Middle frontal gyrus (tissue), 1 donor: ENCODE data around the gene PCGF2.

Source experiments
- DNase-seq: peaks from one replicate; pipeline ENCODE4 v3.0.0-alpha.2; 2015; ENCODE audit warnings: low spot score; ENCODE audit errors: extremely low spot score

PCGF2 gene

DNA sequence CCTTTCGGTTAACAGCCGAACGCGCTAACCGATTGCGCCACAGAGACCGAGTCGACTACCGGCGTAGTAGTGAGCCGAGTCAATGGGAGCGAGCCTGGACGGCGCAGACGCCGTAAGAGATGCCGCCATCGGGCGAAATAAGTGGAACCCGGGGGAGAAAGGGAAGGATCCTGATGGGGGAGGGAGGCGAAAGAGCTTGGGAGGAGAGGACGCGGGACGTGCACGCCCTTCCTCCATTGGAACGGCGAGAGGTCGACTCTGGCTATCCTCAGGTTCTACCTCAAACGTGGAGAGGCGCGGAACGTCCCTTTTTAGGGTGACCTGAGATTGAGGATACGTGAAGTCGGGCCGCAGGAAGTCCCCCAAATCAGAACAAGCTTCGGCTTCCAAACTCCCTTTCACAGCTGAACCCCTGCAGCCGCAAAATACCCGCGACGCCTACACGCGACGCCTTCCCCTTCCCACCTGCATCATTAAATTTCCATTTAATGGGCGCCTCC is 3.7 kb upstream of the PCGF2 start:
- peak; percentile 73 for DNase-seq

DNA sequence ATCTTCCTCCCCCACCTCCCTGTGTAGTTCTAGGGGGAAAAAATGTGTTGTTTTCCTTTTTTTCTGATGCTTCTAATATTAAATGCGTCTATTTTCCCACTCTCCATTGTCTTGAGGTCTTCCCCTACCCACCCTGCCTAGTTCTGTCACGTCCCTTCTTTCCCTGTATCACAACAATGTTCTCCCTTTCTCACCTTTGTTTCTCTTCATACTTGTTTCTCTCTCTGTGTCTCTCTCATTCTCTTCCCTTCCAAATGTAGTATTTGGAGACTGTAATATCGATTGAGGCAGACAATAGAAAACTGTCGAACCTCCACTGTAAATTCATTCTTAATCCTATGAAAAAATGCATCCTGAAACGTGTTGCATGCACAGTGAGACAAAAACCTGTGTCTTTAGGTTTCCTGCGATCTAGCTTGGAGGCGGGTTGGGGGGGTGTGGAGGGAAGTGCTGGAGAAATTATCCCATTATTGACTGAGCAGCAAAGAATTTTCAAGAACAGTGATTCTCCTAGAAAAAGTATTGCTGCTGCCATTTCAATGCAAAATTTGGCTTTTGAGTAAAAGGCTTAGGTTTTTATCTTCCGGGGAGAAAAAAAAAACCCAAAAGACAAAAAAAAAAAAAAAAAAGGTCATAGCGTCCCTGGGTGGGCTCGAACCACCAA is 3.1 kb upstream of the PCGF2 start:
- DNase-seq: no peak

DNA sequence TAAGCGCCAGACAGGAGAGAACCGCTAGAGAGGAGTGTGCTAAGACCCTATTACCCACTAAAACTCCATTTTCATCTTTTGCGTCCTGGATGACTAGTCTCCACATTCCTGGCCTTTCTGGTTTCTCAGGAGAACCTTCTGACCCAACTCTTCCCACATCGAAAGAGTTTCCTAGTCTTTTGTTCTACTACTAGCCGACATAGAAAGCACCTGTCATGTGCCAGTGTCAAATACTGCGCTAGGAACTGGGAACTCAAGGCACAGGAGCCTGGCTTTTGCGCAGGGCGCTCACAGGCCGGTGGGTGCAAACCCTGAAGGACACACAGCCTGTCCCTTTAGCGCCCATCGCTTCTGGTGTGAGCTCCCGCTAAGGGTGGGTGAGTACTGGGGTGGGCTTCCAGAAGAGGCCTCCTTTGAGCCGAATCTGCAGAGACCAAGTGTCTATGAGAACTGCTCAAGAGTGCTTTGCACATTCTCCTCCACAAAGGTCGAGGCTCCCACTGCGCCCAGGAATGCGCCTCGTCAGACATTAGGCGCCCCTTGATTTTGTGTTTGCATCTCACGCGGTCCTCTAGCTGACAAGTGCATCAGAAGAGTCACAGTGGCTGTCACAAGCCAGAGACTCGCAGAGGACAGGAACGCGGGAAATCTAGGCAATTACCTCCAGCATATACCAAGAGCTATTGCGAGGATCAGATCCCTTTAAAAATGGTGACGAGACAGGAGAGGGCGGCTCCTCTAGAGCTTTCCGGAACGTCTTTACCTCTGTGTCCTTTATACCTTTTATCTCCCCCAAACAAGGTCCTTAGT is 2.4 kb upstream of the PCGF2 start:
- no peak for DNase-seq

DNA sequence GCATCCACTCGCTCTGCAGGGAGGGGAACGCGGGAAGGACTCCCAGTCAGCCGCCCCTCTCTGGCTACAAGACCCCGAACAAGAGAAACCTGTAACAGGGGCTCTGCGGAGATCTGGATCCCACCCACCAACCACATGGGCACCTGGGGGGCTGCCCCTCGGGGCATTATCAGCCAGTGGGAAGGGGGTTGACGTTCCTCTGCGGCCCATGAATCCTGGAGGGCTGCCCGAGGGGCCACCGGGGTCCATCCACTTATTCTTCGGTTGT is 1.8 kb upstream of the PCGF2 start:
- no peak for DNase-seq

DNA sequence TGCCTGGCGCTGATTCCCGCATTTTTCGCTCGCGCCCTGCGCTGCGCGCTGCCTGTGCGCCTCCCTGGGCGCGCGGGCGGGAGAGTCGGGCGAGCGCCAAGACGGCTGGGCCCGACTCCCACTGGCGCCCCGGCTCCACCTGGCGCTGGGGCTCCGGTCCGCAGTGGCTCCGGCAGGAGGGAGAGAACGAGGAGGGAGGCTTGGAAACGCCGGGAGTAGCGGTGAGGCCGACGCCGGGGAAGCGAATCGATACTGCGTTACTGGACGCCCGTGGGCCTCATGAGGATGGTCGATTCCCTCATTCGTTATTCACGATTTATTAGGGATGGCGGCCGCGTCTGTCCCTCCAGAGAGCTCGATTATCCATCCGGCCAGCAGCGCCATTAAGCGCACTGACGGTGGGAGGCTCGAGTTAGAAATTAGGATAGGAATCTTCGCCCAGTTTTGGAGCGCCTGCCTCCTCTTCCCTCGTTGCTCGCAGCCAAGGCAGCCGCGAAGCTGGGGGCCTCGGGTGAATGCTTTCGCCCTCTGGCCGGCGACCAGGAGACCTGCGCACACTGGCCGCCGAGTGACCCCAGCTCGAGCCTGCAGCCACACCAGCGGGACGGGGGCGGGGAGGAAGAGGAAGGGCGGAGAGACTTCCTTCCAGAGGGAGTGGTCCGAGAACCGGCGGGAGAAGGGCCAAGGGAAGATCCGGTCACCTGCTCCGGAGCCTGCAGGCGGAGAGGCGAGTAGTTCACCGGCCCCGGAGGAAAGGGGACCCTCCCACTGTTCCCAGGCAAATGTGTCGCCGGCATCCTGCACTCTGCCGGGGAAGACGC is 1.3 kb upstream of the PCGF2 start:
- no peak for DNase-seq

DNA sequence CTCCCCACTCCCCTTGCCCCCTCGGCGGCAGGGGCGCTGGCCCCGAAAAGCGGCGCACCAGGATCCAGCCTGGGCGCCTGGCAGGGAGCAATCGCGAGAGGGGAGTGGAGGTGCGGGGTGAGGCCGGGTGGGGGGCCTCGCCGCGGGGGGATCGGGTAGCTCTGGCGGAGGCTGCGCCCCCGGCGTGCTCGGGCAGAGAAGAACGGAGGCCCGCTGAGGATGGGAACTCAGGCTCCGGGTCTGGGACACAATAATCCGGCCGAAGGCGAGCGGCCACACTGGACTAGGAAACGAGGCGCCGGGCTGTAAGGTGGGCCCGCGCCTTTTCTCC is 721 bp upstream of the PCGF2 start:
- DNase-seq: no peak

DNA sequence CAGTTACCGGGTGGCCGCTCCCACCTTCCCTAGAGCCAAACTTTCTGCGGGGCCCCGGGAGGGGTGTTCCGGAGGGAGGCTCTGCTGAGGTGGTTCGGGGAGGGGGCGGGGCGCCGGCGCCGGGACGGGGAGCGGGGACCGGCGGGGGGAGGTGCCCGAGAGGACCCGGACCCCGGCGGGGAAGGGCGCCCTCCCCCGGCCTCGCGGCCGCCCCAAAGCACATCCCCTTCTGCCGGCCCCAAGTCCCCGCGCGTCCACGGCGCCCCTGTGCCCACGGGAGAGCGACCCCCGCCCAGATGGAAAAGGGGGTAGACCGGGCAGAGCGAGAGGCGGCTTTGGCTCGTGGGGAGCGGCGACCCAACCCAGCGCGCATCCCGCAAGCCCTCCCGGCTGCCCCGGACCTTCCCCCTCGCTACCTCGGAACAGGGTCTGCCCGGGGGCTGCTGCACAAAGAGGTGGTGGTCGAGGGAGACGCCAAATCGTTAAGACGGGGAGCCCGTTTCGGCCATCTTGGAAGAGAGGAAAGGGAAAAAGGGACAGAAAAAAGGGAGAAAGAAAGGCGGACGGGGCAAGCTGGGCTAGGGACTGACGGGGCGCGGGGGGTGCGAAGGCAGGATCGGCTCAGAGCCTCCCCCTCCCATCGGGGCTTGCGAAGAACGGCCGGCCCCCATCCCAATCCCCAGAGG is 530 bp downstream of the PCGF2 start:
- DNase-seq: no peak

DNA sequence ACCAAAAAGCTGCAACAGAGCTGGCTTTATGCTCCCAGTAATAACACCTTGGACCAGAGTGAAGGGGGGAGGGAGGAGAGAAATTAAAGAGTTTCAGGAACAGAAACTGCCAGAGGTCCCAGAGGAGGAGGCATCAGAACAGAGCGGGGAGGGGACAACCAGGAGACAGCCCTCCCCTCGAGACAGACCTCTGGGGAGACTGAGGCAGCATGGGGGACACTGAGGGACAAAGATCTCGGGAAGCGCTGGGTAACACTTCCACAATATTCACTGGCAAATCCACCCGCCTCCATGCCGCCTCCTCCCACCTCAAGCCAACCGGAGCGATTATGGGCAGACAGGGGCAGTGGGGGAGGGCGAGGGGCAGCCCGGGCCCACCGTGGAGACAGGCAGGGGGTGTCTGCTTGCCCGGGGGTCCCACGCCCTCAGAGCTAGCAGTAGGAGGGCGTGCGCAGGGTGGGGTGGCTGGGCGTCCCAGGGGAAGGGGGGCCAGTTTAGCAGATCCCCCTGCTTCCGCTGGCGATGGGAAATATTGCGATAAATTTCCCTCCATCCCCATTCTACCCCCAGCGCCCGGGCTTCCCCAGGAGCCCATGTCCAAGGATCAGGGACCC is 1.2 kb downstream of the PCGF2 start:
- no peak for DNase-seq

DNA sequence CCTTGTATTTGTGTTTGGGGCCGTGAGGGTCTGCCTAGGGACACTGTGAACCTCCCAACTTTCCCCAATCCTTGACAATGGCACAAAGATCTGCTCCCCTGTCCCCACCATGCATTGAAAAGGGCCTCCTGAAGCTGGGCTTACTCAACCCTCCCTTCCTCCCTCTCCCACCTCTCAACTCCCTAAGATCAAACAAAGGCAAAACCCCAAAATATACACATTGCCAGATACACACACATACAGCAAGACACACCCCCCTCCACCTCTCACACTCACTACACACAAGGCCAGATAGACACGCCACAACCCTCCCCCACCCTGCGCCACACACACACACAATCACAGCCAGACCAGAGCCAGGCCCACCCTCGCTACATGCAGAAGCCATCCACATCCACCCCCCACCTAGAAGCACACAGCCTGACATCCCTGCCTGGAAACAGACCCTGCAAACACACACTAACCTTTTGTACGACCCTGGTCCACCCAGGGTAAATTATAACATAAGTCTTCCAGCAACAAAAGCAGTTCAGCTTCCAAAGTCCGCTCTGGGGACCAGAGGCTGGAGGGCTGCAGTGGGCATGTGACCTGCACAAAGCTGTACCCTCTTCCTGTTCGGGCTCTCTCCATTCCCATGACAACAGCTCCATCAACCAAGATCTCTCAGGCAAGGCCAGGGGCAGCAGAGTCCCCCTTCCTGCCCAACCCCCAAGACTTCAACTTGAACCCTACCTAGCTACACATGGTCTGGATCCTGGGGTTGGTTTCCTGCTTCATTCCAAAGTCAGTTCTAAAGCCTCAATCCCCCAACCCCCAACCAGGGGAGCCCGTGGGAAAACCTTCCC is 1.9 kb downstream of the PCGF2 start:
- DNase-seq: no peak

DNA sequence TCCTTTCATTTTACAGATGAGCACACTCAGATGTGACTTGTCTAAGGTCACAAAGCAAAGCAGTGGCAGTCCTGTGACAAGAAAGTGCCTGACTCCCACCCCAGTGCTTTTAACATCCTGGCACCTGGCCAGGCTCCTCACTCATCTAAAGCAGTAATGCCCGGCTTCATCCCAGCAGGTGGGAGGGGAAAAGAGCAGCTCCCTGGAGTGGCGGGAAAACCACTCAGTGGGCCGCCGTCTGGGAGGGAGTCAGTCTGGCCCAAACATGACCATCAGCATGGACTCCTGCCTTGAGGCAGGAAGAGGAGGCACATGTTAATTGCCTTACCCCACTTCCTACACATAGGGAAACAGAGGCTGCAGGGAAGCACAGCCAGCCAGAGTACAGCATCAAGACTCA is 2.6 kb downstream of the PCGF2 start:
- no peak for DNase-seq

DNA sequence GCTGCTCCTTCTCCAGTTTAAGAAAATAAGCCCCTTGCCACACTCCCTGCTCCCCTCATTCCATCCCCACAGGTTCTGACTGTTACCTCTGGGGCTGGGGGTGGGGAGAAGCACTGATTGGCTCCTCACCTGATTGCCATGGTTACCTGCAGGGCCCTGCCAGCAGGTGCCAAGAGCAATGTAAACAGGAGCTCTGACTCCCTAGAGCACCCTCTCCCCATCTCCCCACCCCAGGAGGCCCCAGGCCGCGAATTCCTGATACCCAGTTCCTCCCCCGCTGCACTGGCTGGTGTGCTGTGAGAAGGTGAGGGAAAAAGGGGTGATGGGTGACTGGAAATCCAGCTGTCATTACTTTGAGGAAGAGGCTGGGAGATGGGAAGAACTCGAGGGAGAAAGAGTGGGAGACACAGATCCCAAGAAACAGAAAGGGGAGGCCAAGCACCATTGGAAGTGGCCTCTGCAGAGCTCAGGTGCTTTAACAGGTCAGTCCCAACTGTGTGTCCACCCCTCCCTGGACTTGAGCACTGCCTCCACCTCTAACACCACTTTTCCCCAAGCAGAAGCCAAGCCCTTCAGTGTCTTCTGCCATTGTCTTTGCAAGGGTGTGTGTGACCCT is 4.5 kb downstream of the PCGF2 start:
- DNase-seq: no peak

DNA sequence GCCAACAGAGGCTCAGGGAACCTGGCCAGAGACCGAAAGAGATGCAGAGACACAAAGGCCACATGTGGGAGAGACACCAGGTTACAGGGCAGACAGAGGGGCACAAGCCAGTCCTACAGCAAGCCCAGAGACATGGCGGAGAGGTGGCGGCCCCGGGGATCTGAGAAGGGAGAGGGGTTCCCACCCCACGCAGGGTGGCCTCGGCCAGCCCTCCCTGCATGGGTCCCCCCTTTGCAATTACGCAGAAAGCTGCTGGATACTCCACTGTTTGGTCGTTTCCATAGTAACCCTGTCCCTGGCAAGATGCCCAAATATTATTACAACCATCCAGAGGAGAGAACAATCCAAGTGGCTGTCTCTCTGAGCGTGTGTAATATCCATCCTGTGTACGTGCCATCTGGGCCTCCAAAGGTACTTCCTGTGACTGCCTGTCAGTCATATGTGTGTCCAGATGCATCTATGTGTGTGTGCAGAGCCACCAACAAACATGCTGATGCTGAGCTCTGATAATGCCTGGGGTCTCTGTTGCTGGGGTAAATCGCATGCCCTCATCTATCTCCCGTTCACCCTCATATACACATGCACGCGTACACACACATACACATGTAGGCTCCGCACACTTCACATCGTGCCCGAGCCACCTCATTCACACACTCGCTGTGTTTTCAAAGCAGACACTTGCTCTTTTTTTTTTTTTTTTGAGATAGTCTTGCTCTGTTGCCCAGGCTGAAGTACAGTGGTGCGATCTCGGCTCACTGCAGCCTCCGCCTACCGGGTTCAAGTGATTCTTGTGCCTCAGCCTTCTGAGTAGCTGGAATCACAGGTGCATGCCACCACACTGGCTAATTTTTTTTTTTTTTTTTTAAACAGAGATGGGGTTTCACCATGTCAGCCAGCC is 5.5 kb downstream of the PCGF2 start:
- no peak for DNase-seq

DNA sequence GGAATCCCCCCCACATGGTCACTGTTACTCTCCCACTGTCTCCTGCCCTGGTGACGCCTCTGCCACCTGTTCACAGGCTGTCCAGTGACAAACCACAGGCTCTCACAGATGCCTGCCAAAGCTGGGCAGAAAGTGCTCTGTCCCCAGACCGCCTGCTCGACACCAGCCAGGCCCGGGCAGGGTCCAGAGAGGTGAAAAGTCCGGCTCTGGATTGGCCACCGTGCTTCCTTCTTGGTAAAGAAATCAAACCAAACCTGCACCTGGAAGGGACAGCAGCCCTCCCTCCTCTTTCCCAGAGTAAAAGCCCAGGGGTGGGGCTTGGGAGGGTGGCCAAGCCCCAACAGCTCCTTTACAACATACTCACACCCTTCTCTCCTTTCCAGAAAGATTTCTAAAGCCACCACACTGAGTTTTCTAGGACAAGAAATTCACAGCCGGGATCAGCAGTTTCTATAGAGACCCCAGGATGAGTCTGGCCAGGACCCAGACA is 6.2 kb downstream of the PCGF2 start:
- no peak for DNase-seq

DNA sequence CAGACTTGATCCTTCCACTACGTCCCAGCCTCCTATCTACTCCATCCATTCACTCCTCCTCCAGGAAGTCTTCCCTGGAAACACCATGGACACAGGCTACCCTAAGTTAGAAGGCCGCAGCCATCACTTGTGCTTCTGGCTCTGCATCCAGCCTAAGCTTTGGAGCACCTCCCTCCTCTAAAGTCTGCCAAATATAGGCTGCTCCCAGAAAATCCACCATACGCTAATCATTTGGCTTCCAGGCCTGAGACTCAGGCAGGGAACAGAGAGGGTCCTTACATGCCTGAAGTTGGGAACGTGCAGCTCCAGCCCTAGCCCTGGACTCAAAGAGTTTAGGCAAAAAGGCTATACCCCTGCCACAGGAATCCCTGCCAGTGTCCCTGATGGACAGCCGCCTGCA is 6.7 kb downstream of the PCGF2 start:
- no peak for DNase-seq

DNA sequence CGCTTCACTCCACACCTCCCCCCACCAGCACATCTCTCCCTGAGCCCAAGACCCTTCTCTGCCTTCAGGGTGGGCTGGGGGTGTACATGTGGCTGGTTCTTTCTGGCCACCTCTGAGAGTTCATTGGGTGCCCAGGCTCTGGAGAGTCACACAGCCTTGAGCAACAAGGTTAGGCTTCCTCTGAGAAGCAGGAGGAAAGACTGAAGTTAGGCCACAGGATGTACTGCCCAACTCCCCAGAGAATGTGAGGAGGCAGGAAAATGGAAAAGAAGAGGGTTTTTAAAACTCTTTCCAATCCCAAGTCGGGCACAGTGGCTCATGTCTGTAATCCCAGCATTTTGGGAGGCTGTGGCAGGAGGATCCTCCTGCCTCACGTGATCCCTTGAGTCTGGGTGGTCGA is 7.3 kb downstream of the PCGF2 start:
- no peak for DNase-seq

DNA sequence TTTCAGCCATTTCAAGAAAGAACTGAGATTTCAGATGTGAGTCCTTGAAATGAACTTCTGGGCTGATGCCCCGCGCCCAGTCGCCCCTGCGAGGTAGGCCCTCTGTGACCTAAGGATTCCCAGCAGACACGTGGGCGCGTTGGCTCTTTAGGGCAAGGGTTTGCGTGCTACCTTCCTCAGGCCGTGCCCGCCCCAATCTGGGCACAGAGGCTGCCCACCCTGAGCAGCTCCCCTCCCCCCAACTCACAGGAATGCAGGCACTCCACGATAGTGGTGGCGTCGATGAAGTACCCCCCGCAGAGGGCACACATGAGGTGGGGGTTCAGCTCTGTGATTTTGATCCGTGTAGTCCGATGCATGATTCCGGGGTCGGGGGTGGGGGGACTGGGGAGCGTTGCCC is 8.1 kb downstream of the PCGF2 start:
- no peak for DNase-seq

DNA sequence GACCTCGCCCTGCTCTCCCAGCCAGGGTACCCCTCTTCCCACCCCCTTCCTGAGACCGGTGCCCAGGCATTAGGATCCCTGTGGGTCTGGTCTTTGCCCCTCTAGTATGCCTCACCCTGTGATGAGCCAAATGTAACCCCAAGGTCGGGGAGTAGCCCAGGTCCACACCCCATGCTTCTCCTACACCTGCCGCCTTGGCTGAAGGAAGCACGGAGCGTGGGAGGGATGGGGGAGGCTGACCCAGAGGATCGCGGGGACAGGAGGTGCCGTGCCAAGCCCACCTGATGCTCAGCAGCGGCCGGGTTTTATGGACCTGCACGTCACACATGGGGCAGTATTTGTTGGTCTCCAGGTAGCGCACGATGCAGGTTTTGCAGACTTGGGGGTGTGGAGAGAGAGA is 8.8 kb downstream of the PCGF2 start:
- no peak for DNase-seq

DNA sequence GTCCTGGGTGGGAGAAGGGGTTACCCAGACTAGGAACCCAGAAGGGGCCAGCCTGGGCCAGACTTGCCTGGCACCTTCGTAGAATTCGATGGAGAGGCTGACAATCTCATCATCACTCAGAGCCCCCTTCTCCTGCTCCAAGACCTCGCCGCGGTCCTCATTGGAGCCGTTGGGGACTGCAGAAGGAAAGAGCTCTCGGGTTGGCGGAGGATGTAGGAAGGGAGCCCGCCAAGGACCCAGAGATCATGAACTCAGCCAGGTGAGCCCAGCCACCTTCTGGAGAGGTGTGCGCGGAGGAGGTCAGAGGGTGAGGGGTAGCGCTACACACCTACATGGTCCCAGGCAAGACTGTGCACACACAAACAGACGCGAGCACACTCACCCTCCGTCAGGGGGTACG is 9.4 kb downstream of the PCGF2 start:
- no peak for DNase-seq
